Measurements from ENCODE around the gene HOXC6.

Gene HOXC6

GRCh38 chr12:54020591-54021405 lies 7.4 kb upstream of the HOXC6 start:
- peaks cover 0 to 51% (median 4%) of the 10 kb centered on the region in 5 donors for H3K27me3 ChIP-seq (ENCODE audit: control insufficient read depth in 5 of 5, insufficient read depth in 4 of 5, low read length in 5 of 5)
- peak overlapping the region; percentile 92 for H3K27ac ChIP-seq (ENCODE audit: low read depth, low read length)
- no peaks in the 10 kb centered on the region for H3K9me3 ChIP-seq (ENCODE audit: control insufficient read depth in 5 of 5, low read length in 5 of 5)
- peaks cover 8 to 88% (median 74%) of the 10 kb centered on the region in 5 donors for H3K4me1 ChIP-seq (ENCODE audit: control insufficient read depth in 5 of 5, insufficient read depth in 5 of 5, low read length in 5 of 5)
- H3K36me3 ChIP-seq (ENCODE audit: control insufficient read depth in 5 of 5, insufficient read depth in 5 of 5, low read length in 5 of 5): no peaks in the 10 kb centered on the region
- H3K4me3 ChIP-seq (ENCODE audit: low read depth in 1 of 5, low read length in 5 of 5): peak overlapping the region; percentile 57 to 77 (median 65)
- H3K9ac ChIP-seq (ENCODE audit: low read length in 5 of 5): peak overlapping the region; percentile 28 to 88 (median 46)

- no peaks in the 10 kb centered on the region for H3K9me3 ChIP-seq (ENCODE audit: control insufficient read depth in 5 of 5, low read length in 5 of 5)
- H3K4me3 ChIP-seq (ENCODE audit: low read depth in 1 of 5, low read length in 5 of 5): peak overlapping the region; percentile 57 to 77 (median 65)
- peak overlapping the region; percentile 92 for H3K27ac ChIP-seq (ENCODE audit: low read depth, low read length)
- peaks cover 8 to 90% (median 81%) of the 10 kb centered on the region in 5 donors for H3K4me1 ChIP-seq (ENCODE audit: control insufficient read depth in 5 of 5, insufficient read depth in 5 of 5, low read length in 5 of 5)
- H3K9ac ChIP-seq (ENCODE audit: low read length in 5 of 5): peak overlapping the region; percentile 28 to 88 (median 46)
- H3K36me3 ChIP-seq (ENCODE audit: control insufficient read depth in 5 of 5, insufficient read depth in 5 of 5, low read length in 5 of 5): no peaks in the 10 kb centered on the region
- H3K27me3 ChIP-seq (ENCODE audit: control insufficient read depth in 5 of 5, insufficient read depth in 4 of 5, low read length in 5 of 5): peaks cover 0 to 51% (median 4%) of the 10 kb centered on the region in 5 donors
These were observed 6.7 kb upstream of the HOXC6 start for GRCh38 chr12:54021432-54022013.

GRCh38 chr12:54022960-54023884 lies 5.0 kb upstream of the HOXC6 start:
- Histone ChIP-seq H3K36me3 (ENCODE audit: control insufficient read depth in 5 of 5, insufficient read depth in 5 of 5, low read length in 5 of 5) (no peaks in the 10 kb centered on the region), H3K27ac (ENCODE audit: low read depth, low read length) (peak overlapping the region; percentile 92), H3K27me3 (ENCODE audit: control insufficient read depth in 5 of 5, insufficient read depth in 4 of 5, low read length in 5 of 5) (peaks cover 0 to 53% (median 4%) of the 10 kb centered on the region in 5 donors), H3K9ac (ENCODE audit: low read length in 5 of 5) (peak overlapping the region in 4 of 5 donors; percentile 42 to 88 (median 62)), H3K4me1 (ENCODE audit: control insufficient read depth in 5 of 5, insufficient read depth in 5 of 5, low read length in 5 of 5) (peaks cover 8 to 95% (median 93%) of the 10 kb centered on the region in 5 donors), H3K4me3 (ENCODE audit: low read depth in 1 of 5, low read length in 5 of 5) (peak overlapping the region in 4 of 5 donors; percentile 24 to 49 (median 38)), H3K9me3 (ENCODE audit: control insufficient read depth in 5 of 5, low read length in 5 of 5) (no peaks in the 10 kb centered on the region)

GRCh38 chr12:54024127-54024526 lies 4.1 kb upstream of the HOXC6 start:
- Histone ChIP-seq H3K27me3 (ENCODE audit: control insufficient read depth in 5 of 5, insufficient read depth in 4 of 5, low read length in 5 of 5) (peaks cover 0 to 48% (median 4%) of the 10 kb centered on the region in 5 donors), H3K4me1 (ENCODE audit: control insufficient read depth in 5 of 5, insufficient read depth in 5 of 5, low read length in 5 of 5) (peaks cover 8 to 97% (median 94%) of the 10 kb centered on the region in 5 donors), H3K9ac (ENCODE audit: low read length in 5 of 5) (peak overlapping the region; percentile 16 to 88 (median 51)), H3K9me3 (ENCODE audit: control insufficient read depth in 5 of 5, low read length in 5 of 5) (no peaks in the 10 kb centered on the region), H3K27ac (ENCODE audit: low read depth, low read length) (peak overlapping the region; percentile 92), H3K36me3 (ENCODE audit: control insufficient read depth in 5 of 5, insufficient read depth in 5 of 5, low read length in 5 of 5) (no peaks in the 10 kb centered on the region), H3K4me3 (ENCODE audit: low read depth in 1 of 5, low read length in 5 of 5) (peak overlapping the region; percentile 24 to 49 (median 47))

GRCh38 chr12:54024581-54025305 lies 3.5 kb upstream of the HOXC6 start:
- Histone ChIP-seq H3K4me3 (ENCODE audit: low read depth in 1 of 5, low read length in 5 of 5) (peak overlapping the region in 4 of 5 donors; percentile 39 to 49 (median 48)), H3K9me3 (ENCODE audit: control insufficient read depth in 5 of 5, low read length in 5 of 5) (no peaks in the 10 kb centered on the region), H3K9ac (ENCODE audit: low read length in 5 of 5) (peak overlapping the region; percentile 16 to 88 (median 64)), H3K27ac (ENCODE audit: low read depth, low read length) (peak overlapping the region; percentile 92), H3K4me1 (ENCODE audit: control insufficient read depth in 5 of 5, insufficient read depth in 5 of 5, low read length in 5 of 5) (peaks cover 8 to 96% (median 93%) of the 10 kb centered on the region in 5 donors), H3K36me3 (ENCODE audit: control insufficient read depth in 5 of 5, insufficient read depth in 5 of 5, low read length in 5 of 5) (no peaks in the 10 kb centered on the region), H3K27me3 (ENCODE audit: control insufficient read depth in 5 of 5, insufficient read depth in 4 of 5, low read length in 5 of 5) (peaks cover 0 to 49% (median 4%) of the 10 kb centered on the region in 5 donors)

- H3K9ac ChIP-seq (ENCODE audit: low read length in 5 of 5): peak overlapping the region in 4 of 5 donors; percentile 32 to 86 (median 68)
- no peaks in the 10 kb centered on the region for H3K9me3 ChIP-seq (ENCODE audit: control insufficient read depth in 5 of 5, low read length in 5 of 5)
- peak overlapping the region; percentile 8 to 55 (median 37) for H3K4me3 ChIP-seq (ENCODE audit: low read depth in 1 of 5, low read length in 5 of 5)
- H3K27me3 ChIP-seq (ENCODE audit: control insufficient read depth in 5 of 5, insufficient read depth in 4 of 5, low read length in 5 of 5): peaks cover 0 to 48% (median 4%) of the 10 kb centered on the region in 5 donors
- peak overlapping the region; percentile 92 for H3K27ac ChIP-seq (ENCODE audit: low read depth, low read length)
- H3K4me1 ChIP-seq (ENCODE audit: control insufficient read depth in 5 of 5, insufficient read depth in 5 of 5, low read length in 5 of 5): peaks cover 3 to 94% (median 89%) of the 10 kb centered on the region in 5 donors
- no peaks in the 10 kb centered on the region for H3K36me3 ChIP-seq (ENCODE audit: control insufficient read depth in 5 of 5, insufficient read depth in 5 of 5, low read length in 5 of 5)
These were observed 2.5 kb upstream of the HOXC6 start for GRCh38 chr12:54025499-54026405.

GRCh38 chr12:54026640-54027441 lies 1.4 kb upstream of the HOXC6 start:
- H3K4me3 ChIP-seq (ENCODE audit: low read depth in 1 of 5, low read length in 5 of 5): peak overlapping the region in 3 of 5 donors; percentile 11 to 40 (median 21)
- H3K27ac ChIP-seq (ENCODE audit: low read depth, low read length): peak overlapping the region; percentile 92
- H3K9ac ChIP-seq (ENCODE audit: low read length in 5 of 5): peak overlapping the region in 3 of 5 donors; percentile 59 to 86 (median 73)
- H3K9me3 ChIP-seq (ENCODE audit: control insufficient read depth in 5 of 5, low read length in 5 of 5): no peaks in the 10 kb centered on the region
- H3K36me3 ChIP-seq (ENCODE audit: control insufficient read depth in 5 of 5, insufficient read depth in 5 of 5, low read length in 5 of 5): no peaks in the 10 kb centered on the region
- peaks cover 3 to 94% (median 89%) of the 10 kb centered on the region in 5 donors for H3K4me1 ChIP-seq (ENCODE audit: control insufficient read depth in 5 of 5, insufficient read depth in 5 of 5, low read length in 5 of 5)
- peaks cover 0 to 53% (median 2%) of the 10 kb centered on the region in 5 donors for H3K27me3 ChIP-seq (ENCODE audit: control insufficient read depth in 5 of 5, insufficient read depth in 4 of 5, low read length in 5 of 5)

GRCh38 chr12:54027442-54027786 lies 826 bp upstream of the HOXC6 start:
- Histone ChIP-seq H3K4me1 (ENCODE audit: control insufficient read depth in 5 of 5, insufficient read depth in 5 of 5, low read length in 5 of 5) (peaks cover 5 to 94% (median 89%) of the 10 kb centered on the region in 5 donors), H3K9ac (ENCODE audit: low read length in 5 of 5) (peak overlapping the region in 2 of 5 donors; percentile 73 to 86), H3K27ac (ENCODE audit: low read depth, low read length) (peak overlapping the region; percentile 92), H3K27me3 (ENCODE audit: control insufficient read depth in 5 of 5, insufficient read depth in 4 of 5, low read length in 5 of 5) (peaks cover 0 to 58% (median 2%) of the 10 kb centered on the region in 5 donors), H3K36me3 (ENCODE audit: control insufficient read depth in 5 of 5, insufficient read depth in 5 of 5, low read length in 5 of 5) (no peaks in the 10 kb centered on the region), H3K4me3 (ENCODE audit: low read depth in 1 of 5, low read length in 5 of 5) (peak overlapping the region in 1 of 5 donors; percentile 21), H3K9me3 (ENCODE audit: control insufficient read depth in 5 of 5, low read length in 5 of 5) (no peaks in the 10 kb centered on the region)
